ENCODE data around the gene CD69.

DNA sequence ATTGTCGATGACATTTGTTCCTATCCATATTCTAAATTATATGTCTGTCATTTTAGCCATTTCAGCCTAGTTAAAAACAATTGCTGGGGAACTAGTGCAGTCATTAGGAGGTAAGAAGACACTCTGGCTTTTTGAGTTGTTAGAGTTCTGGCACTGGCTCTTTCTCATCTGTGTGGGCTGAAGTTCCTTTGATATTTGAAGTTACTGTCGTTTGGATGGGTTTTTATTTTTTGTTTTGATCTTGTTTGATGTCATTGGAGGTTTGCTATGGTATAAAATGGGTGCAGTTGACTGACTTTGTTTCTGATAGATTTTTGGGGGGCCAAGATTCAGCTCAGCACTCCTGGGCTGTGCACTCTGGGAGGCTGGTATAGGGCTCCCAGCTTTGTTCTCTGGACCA lies 20.7 kb upstream of the CD69 start:
- TF ChIP-seq, protein P1, sequence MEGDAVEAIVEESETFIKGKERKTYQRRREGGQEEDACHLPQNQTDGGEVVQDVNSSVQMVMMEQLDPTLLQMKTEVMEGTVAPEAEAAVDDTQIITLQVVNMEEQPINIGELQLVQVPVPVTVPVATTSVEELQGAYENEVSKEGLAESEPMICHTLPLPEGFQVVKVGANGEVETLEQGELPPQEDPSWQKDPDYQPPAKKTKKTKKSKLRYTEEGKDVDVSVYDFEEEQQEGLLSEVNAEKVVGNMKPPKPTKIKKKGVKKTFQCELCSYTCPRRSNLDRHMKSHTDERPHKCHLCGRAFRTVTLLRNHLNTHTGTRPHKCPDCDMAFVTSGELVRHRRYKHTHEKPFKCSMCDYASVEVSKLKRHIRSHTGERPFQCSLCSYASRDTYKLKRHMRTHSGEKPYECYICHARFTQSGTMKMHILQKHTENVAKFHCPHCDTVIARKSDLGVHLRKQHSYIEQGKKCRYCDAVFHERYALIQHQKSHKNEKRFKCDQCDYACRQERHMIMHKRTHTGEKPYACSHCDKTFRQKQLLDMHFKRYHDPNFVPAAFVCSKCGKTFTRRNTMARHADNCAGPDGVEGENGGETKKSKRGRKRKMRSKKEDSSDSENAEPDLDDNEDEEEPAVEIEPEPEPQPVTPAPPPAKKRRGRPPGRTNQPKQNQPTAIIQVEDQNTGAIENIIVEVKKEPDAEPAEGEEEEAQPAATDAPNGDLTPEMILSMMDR (IDR thresholded peaks at IDR 0.05; ENCODE audit: poor library complexity, severe bottlenecking): no peak
- no peak for TF ChIP-seq POLR2AphosphoS5 (IDR thresholded peaks at IDR 0.05)
- no peak for TF ChIP-seq EZH2 (IDR thresholded peaks at IDR 0.05; ENCODE audit: borderline replicate concordance, insufficient read depth, low read length, poor library complexity, severe bottlenecking)
- no peak for TF ChIP-seq TAF1 (IDR thresholded peaks at IDR 0.05; ENCODE audit: low read depth)
- TF ChIP-seq, protein P2, sequence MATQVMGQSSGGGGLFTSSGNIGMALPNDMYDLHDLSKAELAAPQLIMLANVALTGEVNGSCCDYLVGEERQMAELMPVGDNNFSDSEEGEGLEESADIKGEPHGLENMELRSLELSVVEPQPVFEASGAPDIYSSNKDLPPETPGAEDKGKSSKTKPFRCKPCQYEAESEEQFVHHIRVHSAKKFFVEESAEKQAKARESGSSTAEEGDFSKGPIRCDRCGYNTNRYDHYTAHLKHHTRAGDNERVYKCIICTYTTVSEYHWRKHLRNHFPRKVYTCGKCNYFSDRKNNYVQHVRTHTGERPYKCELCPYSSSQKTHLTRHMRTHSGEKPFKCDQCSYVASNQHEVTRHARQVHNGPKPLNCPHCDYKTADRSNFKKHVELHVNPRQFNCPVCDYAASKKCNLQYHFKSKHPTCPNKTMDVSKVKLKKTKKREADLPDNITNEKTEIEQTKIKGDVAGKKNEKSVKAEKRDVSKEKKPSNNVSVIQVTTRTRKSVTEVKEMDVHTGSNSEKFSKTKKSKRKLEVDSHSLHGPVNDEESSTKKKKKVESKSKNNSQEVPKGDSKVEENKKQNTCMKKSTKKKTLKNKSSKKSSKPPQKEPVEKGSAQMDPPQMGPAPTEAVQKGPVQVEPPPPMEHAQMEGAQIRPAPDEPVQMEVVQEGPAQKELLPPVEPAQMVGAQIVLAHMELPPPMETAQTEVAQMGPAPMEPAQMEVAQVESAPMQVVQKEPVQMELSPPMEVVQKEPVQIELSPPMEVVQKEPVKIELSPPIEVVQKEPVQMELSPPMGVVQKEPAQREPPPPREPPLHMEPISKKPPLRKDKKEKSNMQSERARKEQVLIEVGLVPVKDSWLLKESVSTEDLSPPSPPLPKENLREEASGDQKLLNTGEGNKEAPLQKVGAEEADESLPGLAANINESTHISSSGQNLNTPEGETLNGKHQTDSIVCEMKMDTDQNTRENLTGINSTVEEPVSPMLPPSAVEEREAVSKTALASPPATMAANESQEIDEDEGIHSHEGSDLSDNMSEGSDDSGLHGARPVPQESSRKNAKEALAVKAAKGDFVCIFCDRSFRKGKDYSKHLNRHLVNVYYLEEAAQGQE (IDR thresholded peaks at IDR 0.05; ENCODE audit: borderline replicate concordance): no peak

All from neural cell (in vitro differentiated cells).